CD14-positive monocyte (primary cell): ENCODE results near the gene UBE3D. TPM values are rescaled to one million over a fixed set of nuclear protein-coding genes. Genes with fewer than 3 reads are reported as not detected.

Experiments
- DNase-seq, 3 donors: peaks; one replicate each; pipeline ENCODE4 v3.0.0-alpha.2; 2011 to 2022
- H2AFZ ChIP-seq: 2 replicates; pipeline ENCODE4 v1.6.0; 2012; ENCODE audit warnings: mild to moderate bottlenecking, low read depth, low read length, inconsistent platforms; ENCODE audit not compliant: insufficient read depth, poor library complexity, severe bottlenecking
- H3K27ac ChIP-seq, 2 donors: 1 replicate in 1 of 2; 2 replicates in 1 of 2; pipeline ENCODE4 v1.5.1; 2012 to 2013; ENCODE audit warnings: low read length in 2 of 2, control low read depth in 1 of 2, inconsistent platforms in 1 of 2, low read depth in 1 of 2, mild to moderate bottlenecking in 1 of 2
- H3K27me3 ChIP-seq, 2 donors: one replicate each; pipeline versions ENCODE4 v1.6.0 to v1.6.1; 2011 to 2013; ENCODE audit warnings: low read length in 2 of 2; ENCODE audit not compliant: control insufficient read depth in 2 of 2, insufficient read depth in 2 of 2
- H3K36me3 ChIP-seq, 2 donors: replicated peaks in 1 of 2; 1 replicate in 1 of 2; 2 replicates in 1 of 2; pipeline versions ENCODE4 v1.5.1 to v1.6.1; 2012 to 2013; ENCODE audit warnings: low read length in 2 of 2, control low read depth in 1 of 2, inconsistent platforms in 1 of 2, mild to moderate bottlenecking in 1 of 2; ENCODE audit not compliant: insufficient read depth in 2 of 2, control insufficient read depth in 1 of 2
- H3K4me1 ChIP-seq, 2 donors: 1 replicate in 1 of 2; 2 replicates in 1 of 2; pipeline versions ENCODE4 v1.5.1 to v1.6.1; 2012 to 2013; ENCODE audit warnings: low read length in 2 of 2, control low read depth in 1 of 2, inconsistent platforms in 1 of 2, mild to moderate bottlenecking in 1 of 2, moderate library complexity in 1 of 2; ENCODE audit not compliant: insufficient read depth in 2 of 2, control insufficient read depth in 1 of 2
- H3K4me2 ChIP-seq: replicated peaks from 2 replicates; pipeline ENCODE3; 2012; ENCODE audit warnings: low read length, moderate library complexity, mild to moderate bottlenecking; ENCODE audit not compliant: poor library complexity, severe bottlenecking; ENCODE audit errors: extremely low read depth
- H3K4me3 ChIP-seq, 3 experiments: fragments of 200-600 bp in 1 of 3; sonication (generic) in 1 of 3; replicated peaks in 1 of 3; 1 replicate in 2 of 3; 2 replicates in 1 of 3; pipeline ENCODE4 v1.5.1; 2011 to 2013; ENCODE audit warnings: low read length in 3 of 3, mild to moderate bottlenecking in 3 of 3, control low read depth in 2 of 3, low read depth in 2 of 3, inconsistent platforms in 1 of 3, moderate library complexity in 1 of 3
- H3K79me2 ChIP-seq: 2 replicates; pipeline ENCODE4 v1.6.0; 2012; ENCODE audit warnings: mild to moderate bottlenecking, control low read depth, inconsistent platforms, low read length, moderate library complexity; ENCODE audit not compliant: insufficient read depth
- H3K9ac ChIP-seq: 2 replicates; pipeline ENCODE4 v1.6.0; 2017; ENCODE audit warnings: low read length, mild to moderate bottlenecking; ENCODE audit not compliant: insufficient read depth, poor library complexity, severe bottlenecking
- H3K9me3 ChIP-seq, 2 donors: replicated peaks in 1 of 2; 1 replicate in 1 of 2; 2 replicates in 1 of 2; pipeline versions ENCODE4 v1.5.1 to v1.6.1; 2012 to 2013; ENCODE audit warnings: low read length in 2 of 2, control low read depth in 1 of 2; ENCODE audit not compliant: control insufficient read depth in 1 of 2, insufficient read depth in 1 of 2
- H4K20me1 ChIP-seq: 2 replicates; pipeline ENCODE4 v1.6.0; 2012; ENCODE audit warnings: mild to moderate bottlenecking, low read length, control low read depth, moderate library complexity; ENCODE audit not compliant: insufficient read depth
- H3K27ac Mint-ChIP-seq, 7 donors: one replicate each; pipeline ENCODE4 v1.8.0; 2020; ENCODE audit warnings: mild to moderate bottlenecking in 7 of 7, mixed read lengths in 7 of 7, moderate library complexity in 6 of 7, inconsistent platforms in 2 of 7
- H3K27me3 Mint-ChIP-seq, 3 donors: one replicate each; pipeline ENCODE4 v1.8.0; 2021 to 2022; ENCODE audit warnings: low read depth in 3 of 3, mild to moderate bottlenecking in 3 of 3, mixed read lengths in 3 of 3, moderate library complexity in 3 of 3, inconsistent platforms in 1 of 3
- H3K36me3 Mint-ChIP-seq, 2 donors: one replicate each; pipeline ENCODE4 v1.8.0; 2020; ENCODE audit warnings: mixed read lengths in 2 of 2, inconsistent platforms in 1 of 2, mild to moderate bottlenecking in 1 of 2
- H3K4me1 Mint-ChIP-seq: one replicate; pipeline ENCODE4 v1.8.0; 2020; ENCODE audit warnings: mild to moderate bottlenecking, mixed read lengths
- H3K4me3 Mint-ChIP-seq, 2 donors: one replicate each; pipeline ENCODE4 v1.8.0; 2020; ENCODE audit warnings: mild to moderate bottlenecking in 2 of 2, mixed read lengths in 2 of 2, moderate library complexity in 1 of 2
- H3K9me3 Mint-ChIP-seq, 7 donors: one replicate each; pipeline ENCODE4 v1.8.0; 2020 to 2022; ENCODE audit warnings: mixed read lengths in 7 of 7, mild to moderate bottlenecking in 6 of 7, moderate library complexity in 6 of 7, inconsistent platforms in 2 of 7
- CTCF ChIP-seq: fragments of 200-600 bp; IDR thresholded peaks from one replicate; pipeline ENCODE4 v1.8.0; 2022; ENCODE audit warnings: antibody characterized with exemption, mild to moderate bottlenecking
- WGBS: methylation state at CpG from one replicate; pipeline ENCODE4 v1.1.5; 2013; ENCODE audit warnings: missing lambda C conversion rate; ENCODE audit not compliant: insufficient coverage; 5-methylcytosine and 5-hydroxymethylcytosine counted together
- intact Hi-C, 2 donors: fragments of 100-400 bp; cut with micrococcal nuclease; formaldehyde crosslinking; loops; one replicate each; pipeline versions ENCODE4 v1.15.0 to v1.15.1; 2023
- polyA plus RNA-seq, 3 donors: library from polyadenylated mRNA; depleted of rRNA in 1 of 3; unstranded in 2 of 3; stranded (reverse) in 1 of 3; fragments of 300-500 nt in 2 of 3; fragments of >200 nt in 1 of 3; fragmentation: Illumina TruSeq in 2 of 3; gene quantifications; 1 replicate in 2 of 3; 2 replicates in 1 of 3; pipeline ENCODE4 v1.2.3, GENCODE V29; 2012 to 2021

UBE3D gene
- polyA plus RNA-seq, 3 donors: 0.61 to 1.7 (median 1.1) TPM

GRCh38 chr6:82877213-82878195 is 188.1 kb downstream of the UBE3D start:
- H3K27me3 Mint-ChIP-seq: peaks cover 0 to 4% (median 1%) of the 10 kb centered on the region in 3 donors
- DNase-seq: no peak
- Histone ChIP-seq H4K20me1 (no peaks in the 10 kb centered on the region), H3K79me2 (no peaks in the 10 kb centered on the region), H3K27me3 (no peaks in the 10 kb centered on the region), H2AFZ (no peak overlapping the region), H3K4me3 (no peak overlapping the region), H3K27ac (no peak overlapping the region), H3K4me1 (no peaks in the 10 kb centered on the region), H3K9ac (no peak overlapping the region), H3K9me3 (no peaks in the 10 kb centered on the region), H3K4me2 (no peak overlapping the region), H3K36me3 (no peaks in the 10 kb centered on the region)
- 77% methylated on average over 2 of the region's 4 CpGs for WGBS
- H3K4me3 Mint-ChIP-seq: no peak overlapping the region
- no peak overlapping the region for H3K27ac Mint-ChIP-seq
- H3K9me3 Mint-ChIP-seq: peaks cover 0 to 5% (median 3%) of the 10 kb centered on the region in 7 donors
- H3K36me3 Mint-ChIP-seq: no peaks in the 10 kb centered on the region
- H3K4me1 Mint-ChIP-seq: no peaks in the 10 kb centered on the region
- TF ChIP-seq CTCF: no peak
- intact Hi-C loops: no loop called here

GRCh38 chr6:82875573-82876185 is 190.0 kb downstream of the UBE3D start:
- Mint-ChIP-seq H3K4me3 (no peak overlapping the region), H3K27me3 (peaks cover 0 to 4% (median 1%) of the 10 kb centered on the region in 3 donors), H3K36me3 (no peaks in the 10 kb centered on the region), H3K4me1 (no peaks in the 10 kb centered on the region), H3K27ac (no peak overlapping the region), H3K9me3 (peaks cover 0 to 8% (median 2%) of the 10 kb centered on the region in 7 donors)
- Histone ChIP-seq H3K36me3 (no peaks in the 10 kb centered on the region), H4K20me1 (no peaks in the 10 kb centered on the region), H2AFZ (no peak overlapping the region), H3K27ac (no peak overlapping the region), H3K27me3 (no peaks in the 10 kb centered on the region), H3K9me3 (no peaks in the 10 kb centered on the region), H3K4me2 (no peak overlapping the region), H3K4me3 (no peak overlapping the region), H3K4me1 (no peaks in the 10 kb centered on the region), H3K9ac (no peak overlapping the region), H3K79me2 (no peaks in the 10 kb centered on the region)
- intact Hi-C loops: no loop called here
- no peak for DNase-seq
- 96% methylated on average over 3 of the region's 4 CpGs for WGBS
- no peak for TF ChIP-seq CTCF
